Erythroblast (primary cell): ENCODE measurements around the gene ZNF337.

Source experiments
- GATA1 ChIP-seq: IDR thresholded peaks from 2 replicates; pipeline ENCODE4 v1.6.1; 2011; ENCODE audit warnings: low read depth, mild to moderate bottlenecking, control low read depth, low read length, moderate library complexity
- POLR2A ChIP-seq: IDR thresholded peaks from 2 replicates; pipeline ENCODE4 v1.6.1; 2011; ENCODE audit warnings: mild to moderate bottlenecking, low read length

GRCh38 chr20:25699914-25700313 is 3.3 kb upstream of the ZNF337 start:
- TF ChIP-seq POLR2A = no peak
- no peak for TF ChIP-seq GATA1
